ENCODE measurements around the gene ELF4.
A peak's percentile ranks its signal among the peaks of the same experiment; 100 is the strongest.
"Not testable (repeated sequence)": the region's sequence is repeated elsewhere in the genome, so short reads cannot be mapped to it uniquely, and the experiment has no call there.

Gene ELF4
- total RNA-seq, result 50.7 to 73.7 reads per million in 2 donors

DNA sequence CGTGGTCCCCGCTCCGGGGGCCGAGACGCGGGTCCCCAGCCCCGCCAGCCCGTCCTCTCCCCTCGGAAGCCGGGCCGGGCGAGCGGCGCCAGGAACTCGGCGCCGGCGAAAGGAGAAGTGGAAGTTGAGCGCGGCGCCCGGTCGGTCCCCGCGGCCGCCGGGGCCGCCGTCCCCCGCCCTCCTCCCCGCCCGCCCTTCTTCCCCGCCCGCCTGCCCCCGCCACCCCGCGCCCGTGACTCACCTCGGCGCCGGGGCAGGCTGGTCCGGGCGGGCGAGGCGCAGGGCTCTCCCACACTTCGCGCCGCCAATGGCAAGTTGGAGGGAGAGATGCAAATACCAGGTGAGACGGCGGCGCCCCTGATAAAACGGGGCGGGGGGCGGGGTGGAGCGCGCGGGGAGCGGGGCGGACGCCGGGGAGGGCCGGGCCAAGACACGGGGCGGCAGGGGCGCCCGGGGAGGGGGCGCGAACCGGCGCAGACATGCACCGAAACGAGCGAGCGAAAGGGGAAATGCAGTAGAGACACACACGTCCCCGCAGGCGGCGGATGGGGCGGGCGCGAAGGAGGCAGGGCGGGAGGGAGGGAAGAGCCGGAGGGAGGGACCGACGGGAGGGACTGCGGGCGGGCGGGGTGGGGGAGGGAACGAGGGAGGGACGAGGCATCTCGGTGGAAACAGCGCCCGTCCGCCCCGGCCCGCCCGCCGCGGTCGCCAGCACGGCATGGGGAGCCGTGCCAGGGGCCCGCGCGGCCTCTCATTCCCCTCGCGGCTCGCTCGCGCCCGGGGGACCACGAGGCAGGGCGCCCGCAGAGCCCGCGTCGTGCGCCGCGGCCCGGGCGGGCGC is at the start of gene ELF4:
TSS of gene ELF4 (minus strand) at position 119 of the 841 bp plus-strand sequence. CDS start 29,167 bp downstream, outside the sequence.
- DNase-seq, result peak; percentile 57

DNA sequence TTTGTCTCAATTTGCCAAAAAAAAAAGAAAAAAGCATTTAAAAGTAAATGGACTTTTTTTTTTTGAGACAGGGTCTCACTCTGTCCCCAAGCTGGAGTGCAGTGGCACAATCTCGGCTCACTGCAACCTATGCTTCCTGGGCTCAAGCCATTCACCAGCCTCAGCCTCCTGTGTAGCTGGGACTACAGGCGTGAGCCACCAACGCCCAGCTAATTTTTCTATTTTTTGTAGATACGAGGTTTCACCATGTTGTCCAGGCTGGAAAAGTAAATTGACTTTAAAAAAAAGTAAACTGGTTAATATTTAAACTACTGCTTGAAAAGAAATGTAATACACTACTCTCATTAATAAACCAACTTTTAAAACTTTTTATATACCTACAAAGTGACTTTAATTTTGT is 49.5 kb upstream of the ELF4 start:
- no peak for DNase-seq

DNA sequence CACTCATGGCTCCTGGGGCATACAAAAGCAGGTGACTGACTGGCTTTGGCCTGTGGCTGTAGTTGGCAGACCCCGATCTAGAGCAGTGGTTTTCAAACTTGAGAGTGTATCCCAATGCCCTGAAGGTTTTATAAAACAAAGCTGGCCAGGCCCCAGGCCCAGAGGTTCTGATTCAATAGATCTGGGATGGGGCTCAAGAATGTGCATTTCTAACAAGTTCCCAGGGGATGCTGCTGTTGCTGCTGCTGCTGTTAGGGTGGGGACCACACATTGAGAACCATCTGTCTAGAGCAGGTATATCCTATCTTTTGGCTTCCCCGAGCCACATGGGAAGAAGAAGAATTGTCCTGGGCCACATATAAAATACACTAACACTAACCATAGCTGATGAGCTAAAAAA is 48.0 kb upstream of the ELF4 start:
- DNase-seq, result no peak

DNA sequence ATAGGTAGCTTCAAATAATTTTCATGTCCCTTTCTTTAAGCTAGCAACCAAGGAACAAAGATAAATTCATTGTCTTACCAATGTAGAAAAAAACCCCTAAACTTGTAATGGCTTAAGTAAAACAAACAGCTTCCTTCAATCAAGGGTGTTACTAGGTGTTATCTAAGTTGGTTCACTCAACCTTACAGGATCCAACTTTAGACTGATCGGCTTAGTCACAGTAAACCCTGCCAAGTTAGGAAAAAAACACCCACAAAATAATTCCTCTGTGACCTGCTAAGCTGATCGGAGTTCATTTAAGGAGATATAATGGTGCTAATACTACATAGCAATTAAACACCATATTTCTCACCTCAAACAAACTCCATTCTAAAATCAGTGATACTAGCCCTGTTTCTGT is 45.3 kb upstream of the ELF4 start:
- no peak for DNase-seq

DNA sequence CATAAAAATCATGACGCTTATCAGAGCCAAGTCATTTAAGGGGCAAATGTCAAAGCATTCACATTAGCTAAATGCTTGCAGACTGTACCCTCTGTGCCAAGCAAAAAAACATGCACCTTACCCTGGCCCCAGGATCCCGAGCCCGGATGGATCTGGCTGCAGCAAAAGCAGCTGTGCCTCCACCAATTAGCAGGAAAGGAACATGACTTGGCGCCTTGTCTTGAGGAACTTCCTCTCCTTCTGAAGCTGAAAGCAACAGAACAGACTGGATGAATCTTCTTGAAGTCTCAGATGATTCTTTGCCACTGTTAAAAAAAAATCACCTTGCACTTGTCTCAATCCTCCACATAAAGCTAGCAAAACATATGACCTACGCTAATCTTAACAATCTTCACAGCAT is 37.3 kb upstream of the ELF4 start:
- DNase-seq, result no peak

DNA sequence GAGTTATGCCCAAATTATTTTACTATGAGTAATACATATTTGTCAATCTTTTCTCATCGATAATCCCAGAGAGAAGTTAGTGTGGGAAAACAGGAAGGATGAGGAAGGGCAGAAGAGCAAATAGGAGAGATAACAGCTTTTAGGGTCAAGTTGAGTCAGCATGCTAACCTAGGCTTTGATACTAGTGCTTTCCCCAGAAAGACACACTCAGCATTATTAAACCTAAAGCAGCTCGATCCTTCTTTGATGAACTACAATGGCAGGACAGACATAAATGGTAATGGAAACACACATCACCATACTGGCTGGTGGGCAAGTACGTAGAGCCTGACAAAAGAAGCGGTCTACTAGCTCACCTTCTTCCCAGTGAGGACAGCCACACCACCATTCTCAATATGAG is 34.8 kb upstream of the ELF4 start:
- no peak for DNase-seq

DNA sequence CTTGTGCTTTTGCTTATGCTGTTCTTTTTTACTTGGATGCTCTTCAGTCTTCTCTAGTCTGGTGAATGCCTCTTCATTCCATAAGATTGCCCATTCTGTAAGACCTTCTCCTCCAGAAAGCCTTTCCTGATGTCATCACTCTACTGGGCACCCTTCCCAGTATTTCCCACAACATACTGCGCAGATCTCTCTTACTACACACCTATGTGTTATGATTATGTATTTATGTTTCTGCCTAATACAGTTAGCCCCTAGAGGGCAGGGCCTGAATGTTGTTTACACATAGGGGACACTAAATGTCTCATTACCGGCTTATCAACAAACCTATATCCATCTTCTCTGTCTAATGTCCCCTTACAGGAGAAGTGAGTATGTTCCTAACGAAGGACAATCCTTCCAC is 34.2 kb upstream of the ELF4 start:
- DNase-seq, result no peak

DNA sequence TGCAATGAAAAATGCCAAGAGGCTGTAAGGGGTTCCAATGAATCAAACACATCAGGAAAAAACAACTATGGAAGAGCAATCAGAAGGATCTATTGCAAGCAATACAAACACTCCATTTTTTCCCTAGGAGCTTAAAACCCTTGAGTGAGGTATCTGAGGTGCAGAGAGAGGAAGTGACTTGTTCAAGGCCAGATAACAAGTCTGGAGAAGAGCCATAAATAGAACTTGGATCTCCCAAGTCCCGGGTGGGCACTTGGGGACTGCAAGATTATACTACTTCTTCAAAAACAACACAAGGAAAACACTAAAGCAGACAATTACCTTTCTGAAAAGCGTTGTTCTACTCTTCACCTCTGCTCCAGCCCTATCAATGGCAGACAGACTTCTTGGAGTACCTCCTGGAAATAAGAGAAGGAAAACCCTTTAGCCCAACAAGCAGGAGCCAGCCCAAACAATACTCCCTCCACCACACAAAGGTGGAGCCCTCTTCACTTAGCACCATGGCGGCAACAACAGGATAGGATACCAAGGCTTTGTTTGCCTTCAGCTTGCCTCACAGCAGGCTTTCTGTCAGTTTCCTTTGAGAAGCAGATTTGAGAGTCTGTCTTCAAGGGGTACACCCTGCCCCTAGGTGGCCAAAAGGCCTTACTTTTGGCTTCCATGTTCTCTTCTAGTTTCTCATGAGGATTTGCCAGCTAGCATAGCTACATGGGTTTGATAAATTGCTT is 29.3 kb upstream of the ELF4 start:
- DNase-seq, result no peak

DNA sequence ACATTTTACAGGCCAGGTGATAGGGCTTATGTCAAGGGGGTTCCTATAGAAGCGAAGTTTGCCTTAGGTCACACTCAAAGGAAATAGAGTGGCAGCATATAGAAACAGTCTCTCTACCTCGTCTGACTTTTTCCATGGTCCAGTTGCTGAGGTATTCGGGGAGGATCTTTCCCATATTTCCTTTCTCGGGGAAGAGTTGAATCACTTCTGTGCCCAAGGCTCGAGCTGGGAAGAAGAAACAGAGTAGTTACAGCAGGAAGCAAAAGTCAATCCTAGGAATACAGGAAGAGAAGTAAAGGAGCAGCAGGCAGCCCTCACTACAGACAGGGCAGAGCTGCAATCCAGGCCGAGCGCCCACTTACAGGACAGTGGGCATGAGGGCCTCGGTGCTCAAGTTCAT is 26.7 kb upstream of the ELF4 start:
- DNase-seq, result no peak

DNA sequence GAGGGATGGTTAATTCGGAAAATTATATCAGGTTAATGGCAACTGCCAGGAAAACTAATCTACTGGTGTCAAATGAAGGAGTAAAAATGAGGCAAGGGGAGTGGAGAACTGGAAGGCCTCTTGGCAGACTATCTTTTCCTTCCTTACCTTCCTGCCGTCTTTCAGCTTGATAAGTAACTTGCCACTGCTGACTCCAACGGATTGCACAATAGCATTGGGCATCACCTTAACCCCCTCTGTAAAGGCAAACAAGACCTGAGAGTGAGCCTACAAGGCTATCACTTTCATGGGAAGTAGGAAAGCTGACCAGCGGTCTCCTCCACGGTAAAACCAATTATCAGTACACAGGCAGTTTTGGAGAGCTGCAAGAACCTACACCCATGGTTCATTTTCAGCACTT is 26.2 kb upstream of the ELF4 start:
- no peak for DNase-seq

DNA sequence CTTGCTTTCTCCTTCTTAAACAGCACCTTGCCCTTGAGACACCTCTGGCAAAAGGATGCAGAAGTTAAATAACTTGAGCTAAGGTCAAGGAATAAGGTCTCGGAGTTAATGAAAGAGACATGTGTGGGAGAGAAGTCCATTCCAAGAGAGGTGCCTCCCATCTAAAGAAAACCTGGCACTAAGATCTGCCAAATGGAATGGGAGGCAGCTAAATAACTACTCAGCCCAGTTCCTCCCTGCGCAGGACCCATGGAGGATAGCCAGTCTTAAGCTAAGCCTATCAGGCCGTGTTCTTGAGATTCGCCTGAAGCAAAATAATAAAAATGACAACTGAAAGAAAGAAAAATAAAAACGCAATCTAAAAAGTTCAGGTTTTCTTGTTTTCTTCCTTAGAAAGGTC is 20.7 kb upstream of the ELF4 start:
- DNase-seq, result no peak

DNA sequence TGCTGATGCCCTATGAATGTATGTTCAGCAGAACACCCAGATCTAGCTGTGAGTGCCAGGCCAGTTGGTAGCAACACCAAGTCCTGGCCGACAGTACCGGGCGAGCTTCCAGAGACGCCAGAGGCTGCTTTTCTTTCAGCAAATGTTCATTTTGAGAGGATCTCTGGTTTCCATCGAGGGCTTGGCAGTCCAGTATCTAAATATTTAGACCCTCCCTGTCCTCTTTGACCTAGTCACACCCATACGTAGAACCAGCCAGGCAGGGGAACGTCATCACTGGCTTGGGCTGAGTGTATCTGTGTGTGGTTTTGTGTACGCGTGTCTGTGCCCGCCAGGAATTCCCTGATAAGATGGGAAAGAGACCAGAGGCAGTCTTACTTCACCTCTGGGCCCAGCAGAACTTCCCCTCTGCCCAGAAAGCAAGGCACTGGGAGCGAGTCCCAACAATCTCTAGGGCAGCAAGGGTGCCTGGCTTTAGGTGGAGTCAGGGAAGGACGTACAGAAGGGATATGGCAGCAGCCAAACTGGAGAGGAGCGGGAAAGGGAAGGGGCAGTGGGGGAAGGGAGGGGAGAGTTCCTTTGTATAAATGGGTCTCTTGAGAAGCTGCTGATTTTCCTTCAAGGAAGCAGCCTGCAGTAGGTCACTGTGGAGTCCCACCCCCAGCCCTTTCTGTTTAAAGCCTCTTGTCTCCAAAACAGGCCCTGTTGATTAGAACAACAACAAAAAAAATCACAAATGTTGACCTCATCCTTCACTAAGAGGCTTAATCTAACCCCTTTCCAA is 15.0 kb upstream of the ELF4 start:
- DNase-seq, result no peak

DNA sequence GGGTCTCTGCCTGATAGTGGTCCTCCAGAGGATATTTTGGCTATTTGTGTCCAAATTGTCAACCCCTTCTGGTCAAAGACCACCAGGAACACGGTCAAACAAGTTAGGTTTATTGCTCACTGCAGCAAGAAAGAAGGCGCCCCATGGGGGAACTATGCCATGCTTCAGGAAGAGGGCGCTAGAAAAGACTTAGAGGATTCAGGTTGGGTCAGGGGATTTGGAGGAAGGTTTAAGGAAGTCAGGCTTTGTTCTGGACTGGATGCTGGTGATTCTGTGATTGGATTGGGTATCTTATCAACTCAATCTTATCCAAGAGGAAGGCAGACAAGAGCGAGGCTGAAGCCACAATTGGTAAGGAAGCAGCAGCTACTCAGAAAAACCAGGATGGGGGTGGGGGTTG is 14.3 kb upstream of the ELF4 start:
- no peak for DNase-seq

DNA sequence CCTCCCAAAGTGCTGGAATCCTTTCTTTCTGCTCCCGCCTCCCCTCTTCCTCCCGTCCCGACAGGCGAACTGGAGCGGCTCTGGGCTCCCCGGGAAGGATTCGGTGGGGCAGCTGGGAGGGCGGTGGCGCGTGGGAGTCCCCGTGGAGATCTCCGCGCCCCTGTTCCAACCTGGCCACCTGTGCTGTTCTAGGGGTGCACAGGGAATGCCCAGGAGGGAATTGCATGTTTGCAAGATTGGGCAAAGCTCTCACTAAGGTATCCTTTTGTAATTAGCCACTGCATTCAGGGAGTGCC is 11.2 kb upstream of the ELF4 start:
- no peak for DNase-seq

DNA sequence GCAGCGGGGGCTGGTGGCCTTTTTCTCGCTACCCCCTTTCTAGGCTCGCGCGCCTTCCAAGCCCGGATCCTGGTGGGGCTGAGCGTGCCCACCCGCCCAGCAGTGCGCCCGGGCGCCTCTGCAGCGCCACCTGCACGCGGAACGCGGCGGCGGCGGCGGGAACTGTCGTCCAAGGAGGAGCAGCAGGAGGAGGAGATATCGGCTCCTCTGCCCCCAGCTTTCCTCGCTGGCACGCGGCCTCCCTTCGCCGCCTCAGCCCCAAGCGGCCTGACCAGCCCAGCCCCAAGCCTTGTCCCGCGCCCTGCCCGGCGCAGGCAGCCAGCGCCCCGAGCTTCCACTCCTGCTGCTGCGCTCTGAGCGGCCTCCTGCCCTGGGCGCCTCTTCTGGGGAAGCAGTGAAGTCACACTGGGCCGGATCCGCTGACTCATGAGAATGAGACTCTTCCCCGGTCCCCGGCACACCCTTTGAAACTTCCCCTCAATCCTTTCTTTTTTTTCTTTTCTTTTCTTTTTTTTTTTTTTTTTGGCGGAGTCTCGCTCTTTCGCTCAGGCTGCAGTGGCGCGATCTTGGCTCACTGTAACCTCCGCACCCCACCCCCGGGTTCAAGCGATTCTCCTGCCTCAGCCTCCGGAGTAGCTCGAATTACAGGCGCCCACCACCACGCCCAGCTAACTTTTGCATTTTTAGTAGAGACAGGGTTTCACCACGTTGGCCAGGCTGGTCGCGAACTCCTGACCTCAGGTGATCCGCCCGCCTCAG is 10.6 kb upstream of the ELF4 start:
- DNase-seq, result peak; percentile 56

DNA sequence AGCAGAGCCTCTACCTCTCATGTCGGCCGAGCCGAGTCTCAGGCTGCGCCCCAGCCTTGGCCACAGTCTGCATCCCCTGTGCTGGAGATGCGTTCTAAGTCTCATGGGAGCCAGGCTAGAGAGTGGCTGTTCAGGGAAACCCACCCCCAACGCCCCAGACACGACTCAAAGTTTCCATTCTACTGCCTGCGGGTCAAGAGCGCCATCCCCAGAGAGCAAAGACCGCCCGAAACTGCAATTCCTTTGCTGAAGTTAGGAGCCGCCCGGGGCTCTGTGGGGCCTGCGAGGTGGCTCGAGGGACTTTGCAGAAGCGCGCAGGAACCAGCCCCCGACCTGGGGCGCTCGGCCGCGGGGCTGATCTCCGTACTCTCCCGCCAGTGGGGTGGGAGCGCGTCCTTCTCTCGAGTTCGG is 10.0 kb upstream of the ELF4 start:
- no peak for DNase-seq

DNA sequence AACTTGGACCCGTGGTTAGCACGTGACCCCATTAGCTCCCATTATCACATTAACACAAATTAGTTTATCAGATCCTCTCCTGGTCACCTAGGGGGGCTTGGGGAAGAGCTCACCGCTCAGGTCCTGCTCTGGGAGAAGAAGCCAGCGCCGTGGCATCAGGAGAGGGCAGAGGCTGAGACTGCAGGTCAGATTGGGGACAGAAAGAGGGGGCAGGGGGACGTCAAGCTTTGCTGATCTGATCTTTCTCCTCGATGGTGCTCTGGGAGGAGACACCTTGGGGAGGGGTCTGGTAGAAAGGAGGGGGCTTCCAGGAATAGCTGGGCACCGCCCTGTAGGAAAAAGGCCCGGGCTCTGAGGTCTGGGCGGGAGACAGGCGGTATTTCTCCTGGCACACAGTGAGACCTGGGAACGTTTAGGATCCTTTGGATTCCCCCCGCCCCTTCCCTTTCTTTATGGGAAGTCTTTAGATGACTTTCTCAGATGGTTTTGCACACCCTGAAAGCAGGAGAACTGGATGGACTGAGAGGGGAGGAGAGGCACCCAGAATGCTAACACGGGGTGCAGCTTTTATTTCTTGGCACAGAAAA is 9.1 kb upstream of the ELF4 start:
- no peak for DNase-seq

DNA sequence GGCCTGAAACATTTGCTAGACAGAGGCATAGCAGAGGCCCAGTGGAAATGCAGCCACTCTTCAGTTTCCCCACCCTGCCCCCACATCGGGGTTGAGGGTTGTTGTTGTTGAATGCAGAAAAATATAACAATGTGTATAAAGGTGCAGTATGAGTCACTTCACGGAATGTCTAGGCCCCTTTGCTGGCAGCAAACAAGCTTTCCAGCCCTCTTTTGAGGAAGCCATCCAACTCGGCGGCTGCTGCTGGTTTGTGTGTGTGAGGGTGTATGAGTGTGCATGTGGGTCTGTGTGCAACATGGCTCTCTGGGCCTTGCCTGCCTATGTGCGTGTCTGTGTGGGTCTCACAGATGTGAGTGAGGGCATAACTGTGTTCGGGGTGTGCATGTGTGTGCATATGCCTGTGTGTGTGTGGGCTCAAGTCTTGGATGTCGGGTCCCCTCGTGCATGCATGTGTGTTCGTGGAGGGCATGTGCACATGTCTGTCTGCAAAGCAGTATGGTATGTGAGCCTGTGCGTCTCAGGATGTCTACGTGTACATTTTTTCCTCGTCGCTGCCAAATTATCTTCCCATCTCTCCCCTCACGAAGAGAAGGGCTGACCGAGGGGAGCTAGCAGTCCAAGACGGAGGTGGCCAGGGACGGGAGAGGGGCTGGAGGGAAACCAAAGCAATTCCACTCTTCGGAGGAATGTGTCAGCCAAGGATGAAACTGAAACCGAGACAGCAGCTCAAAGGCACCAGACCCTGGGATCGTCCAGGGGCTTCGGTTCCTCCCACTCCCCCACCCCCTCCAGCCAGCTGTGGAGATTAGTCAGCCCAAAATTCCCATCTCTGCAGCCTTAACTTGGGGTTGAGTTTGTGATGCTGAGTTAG is 8.4 kb upstream of the ELF4 start:
- no peak for DNase-seq

DNA sequence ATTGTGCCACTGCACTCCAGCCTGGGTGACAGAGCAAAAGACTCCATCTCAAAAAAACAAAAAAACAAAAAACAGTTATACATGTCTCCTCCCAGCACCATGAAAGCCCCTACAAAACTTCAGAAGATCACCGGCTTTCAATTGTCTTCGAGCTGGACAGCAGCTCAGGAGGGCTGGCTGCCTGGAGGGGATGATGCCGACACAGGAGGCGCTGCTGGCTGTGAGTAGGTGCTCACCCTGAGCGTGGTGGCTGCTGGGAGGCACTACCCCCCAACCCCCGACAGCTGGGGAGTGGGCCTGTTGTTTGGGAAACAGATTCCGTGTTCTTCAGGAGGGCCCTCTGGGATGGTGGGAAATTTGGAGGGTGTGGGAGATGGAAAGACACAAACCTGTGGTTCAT is 6.9 kb upstream of the ELF4 start:
- DNase-seq, result no peak

DNA sequence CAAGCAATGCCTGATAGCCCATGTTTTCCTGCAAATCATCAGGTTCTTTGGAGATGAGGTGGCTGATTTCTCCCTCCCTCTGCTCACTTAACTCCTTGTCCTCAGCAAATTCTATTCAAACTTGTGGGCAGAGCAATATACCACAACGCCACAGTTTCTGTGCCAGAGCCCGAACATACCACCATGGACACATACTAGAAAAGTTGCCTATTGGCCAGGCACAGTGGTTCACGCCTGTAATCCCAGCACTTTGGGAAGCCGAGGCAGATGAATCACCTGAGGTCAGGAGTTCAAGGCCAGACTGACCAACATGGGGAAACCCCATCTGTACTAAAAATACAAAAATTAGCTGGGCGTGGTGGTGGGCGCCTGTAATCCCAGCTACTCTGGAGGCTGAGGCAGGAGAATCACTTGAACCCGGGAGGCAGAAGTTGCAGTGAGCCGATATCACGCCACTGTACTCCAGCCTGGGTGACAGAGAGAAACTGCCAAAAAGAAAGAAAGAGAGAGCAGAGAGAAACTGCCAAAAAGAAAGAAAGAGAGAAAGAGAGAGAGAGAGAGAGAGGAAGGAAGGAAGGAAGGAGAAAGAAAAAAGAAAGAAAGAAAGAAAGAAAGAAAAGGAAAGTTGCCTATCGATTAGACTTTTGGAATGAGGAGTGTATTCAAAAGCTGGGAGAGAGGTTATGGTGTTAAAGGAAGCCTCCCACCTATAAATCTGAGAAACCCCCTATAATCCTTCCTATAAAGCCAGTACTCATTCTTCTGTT is 5.0 kb upstream of the ELF4 start:
- DNase-seq, result not testable (repeated sequence)

DNA sequence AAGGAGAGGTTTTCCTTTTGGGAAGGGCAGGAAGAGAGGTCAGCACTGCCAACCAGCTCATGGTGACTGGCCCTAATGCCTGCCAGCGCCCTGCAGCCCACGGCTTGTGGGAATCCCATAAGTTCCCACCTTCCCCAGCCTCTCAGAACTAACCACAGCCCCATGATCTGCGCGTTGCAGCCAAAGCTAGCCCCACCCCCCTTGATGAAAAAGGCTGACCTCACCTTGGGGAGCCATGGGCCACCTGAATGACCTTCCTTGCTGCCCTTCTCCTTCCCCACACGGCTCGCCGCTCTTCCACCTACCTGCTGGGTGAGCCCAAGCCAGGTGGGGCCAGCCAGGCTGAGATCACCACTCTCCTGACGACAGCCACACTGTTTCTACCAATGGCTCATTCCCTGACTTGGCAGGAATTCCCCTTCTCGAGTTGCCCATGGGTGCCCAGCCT is 3.9 kb upstream of the ELF4 start:
- DNase-seq, result no peak

Measured in T-helper 9 cell (primary cell).